Activated CD4-positive, alpha-beta T cell treated with anti-CD3 and anti-CD28 coated beads, Interleukin-2, amount 10 ng/mL, durations not matched to agents 7 days and 5 days (primary cell): Measurements from ENCODE around the gene HACE1. TPM values are rescaled to one million over a fixed set of nuclear protein-coding genes. Genes with fewer than 3 reads are reported as not detected.

ENCODE experiments used
- CTCF ChIA-PET: fragments of 350-600 bp; sonication (Branson Sonifier 250); formaldehyde crosslinking; loops from one replicate; lab custom pipeline; 2021; ENCODE audit warnings: antibody characterized with exemption; lab: Charles Lee
- POLR2A ChIA-PET: fragments of 350-600 bp; sonication (Branson Sonifier 250); formaldehyde crosslinking; loops from one replicate; lab custom pipeline; 2021; ENCODE audit warnings: antibody characterized with exemption; lab: Charles Lee
- DNase-seq: peaks from one replicate; pipeline ENCODE4 v3.0.0-alpha.2; 2020
- H3K27ac Mint-ChIP-seq: one replicate; pipeline ENCODE4 v1.8.0; 2021; ENCODE audit warnings: mild to moderate bottlenecking, moderate library complexity, mixed read lengths
- H3K27me3 Mint-ChIP-seq: one replicate; pipeline ENCODE4 v1.8.0; 2021; ENCODE audit warnings: mixed read lengths
- H3K36me3 Mint-ChIP-seq: one replicate; pipeline ENCODE4 v1.8.0; 2021; ENCODE audit warnings: low read depth, mixed read lengths
- H3K4me1 Mint-ChIP-seq: one replicate; pipeline ENCODE4 v1.8.0; 2021; ENCODE audit warnings: mixed read lengths
- H3K4me3 Mint-ChIP-seq: one replicate; pipeline ENCODE4 v1.8.0; 2021; ENCODE audit warnings: mild to moderate bottlenecking, moderate library complexity, mixed read lengths
- H3K9me3 Mint-ChIP-seq: one replicate; pipeline ENCODE4 v1.8.0; 2021; ENCODE audit warnings: mixed read lengths
- total RNA-seq, 2 experiments: library from RNA; stranded (reverse); gene quantifications; one replicate each; pipeline ENCODE4 v1.2.3, GENCODE V29; 2021

HACE1 gene
- total RNA-seq, 2 experiments from 2014 or later = 11.9 to 13.1 TPM

GRCh38 chr6:104688283-104688969 is 171.3 kb downstream of the HACE1 start:
- Mint-ChIP-seq H3K9me3 (no peaks in the 10 kb centered on the region), H3K27ac (no peak overlapping the region), H3K4me3 (no peak overlapping the region), H3K27me3 (no peaks in the 10 kb centered on the region), H3K4me1 (peaks cover 16% of the 10 kb centered on the region), H3K36me3 (no peaks in the 10 kb centered on the region)
- CTCF ChIA-PET = no interaction called here
- no peak for DNase-seq
- POLR2A ChIA-PET = no interaction called here

GRCh38 chr6:104686550-104687175 is 173.1 kb downstream of the HACE1 start:
- H3K36me3 Mint-ChIP-seq = no peaks in the 10 kb centered on the region
- no peak for DNase-seq
- H3K27ac Mint-ChIP-seq = no peak overlapping the region
- ChIA-PET POLR2A (no interaction called here), CTCF (interaction anchor here (0.6 to 1.2 kb wide), 3 partner anchors 10 to 106 kb away, joined by 3 read pairs; no protein-coding TSS in a partner anchor)
- no peaks in the 10 kb centered on the region for H3K27me3 Mint-ChIP-seq
- peaks cover 22% of the 10 kb centered on the region for H3K4me1 Mint-ChIP-seq
- H3K4me3 Mint-ChIP-seq = no peak overlapping the region
- H3K9me3 Mint-ChIP-seq = no peaks in the 10 kb centered on the region

GRCh38 chr6:104685871-104686549 is 173.7 kb downstream of the HACE1 start:
- Mint-ChIP-seq H3K36me3 (no peaks in the 10 kb centered on the region), H3K9me3 (no peaks in the 10 kb centered on the region), H3K4me1 (peaks cover 22% of the 10 kb centered on the region), H3K27ac (no peak overlapping the region), H3K27me3 (no peaks in the 10 kb centered on the region), H3K4me3 (no peak overlapping the region)
- ChIA-PET CTCF (interaction anchor here (0.6 to 1.2 kb wide), 2 partner anchors 104 to 107 kb away, joined by 3 read pairs; no protein-coding TSS in a partner anchor), POLR2A (no interaction called here)
- DNase-seq = no peak

- Mint-ChIP-seq H3K36me3 (no peaks in the 10 kb centered on the region), H3K27me3 (no peaks in the 10 kb centered on the region), H3K27ac (no peak overlapping the region), H3K4me3 (no peak overlapping the region), H3K4me1 (peaks cover 22% of the 10 kb centered on the region), H3K9me3 (no peaks in the 10 kb centered on the region)
- ChIA-PET CTCF (no interaction called here), POLR2A (no interaction called here)
- no peak for DNase-seq
These were observed 174.8 kb downstream of the HACE1 start for GRCh38 chr6:104684911-104685415.

GRCh38 chr6:104683809-104684208 is 175.9 kb downstream of the HACE1 start:
- H3K36me3 Mint-ChIP-seq = no peaks in the 10 kb centered on the region
- H3K27ac Mint-ChIP-seq = no peak overlapping the region
- H3K4me3 Mint-ChIP-seq = no peak overlapping the region
- H3K27me3 Mint-ChIP-seq = no peaks in the 10 kb centered on the region
- peaks cover 22% of the 10 kb centered on the region for H3K4me1 Mint-ChIP-seq
- H3K9me3 Mint-ChIP-seq = no peaks in the 10 kb centered on the region
- ChIA-PET POLR2A (no interaction called here), CTCF (interaction anchor here (0.7 kb wide), 1 partner anchor 29 kb away, joined by 3 read pairs; no protein-coding TSS in a partner anchor)
- no peak for DNase-seq

- H3K4me3 Mint-ChIP-seq = no peak overlapping the region
- ChIA-PET CTCF (interaction anchor here (0.7 to 1.5 kb wide), 2 partner anchors 19 to 30 kb away, joined by 3 read pairs; no protein-coding TSS in a partner anchor), POLR2A (no interaction called here)
- H3K9me3 Mint-ChIP-seq = no peaks in the 10 kb centered on the region
- DNase-seq = peak; percentile 74
- peak overlapping the region; percentile 65 for H3K27ac Mint-ChIP-seq
- peaks cover 18% of the 10 kb centered on the region for H3K4me1 Mint-ChIP-seq
- H3K27me3 Mint-ChIP-seq = no peaks in the 10 kb centered on the region
- no peaks in the 10 kb centered on the region for H3K36me3 Mint-ChIP-seq
These were observed 176.7 kb downstream of the HACE1 start for GRCh38 chr6:104682722-104683643.

- CTCF ChIA-PET = no interaction called here
- H3K9me3 Mint-ChIP-seq = no peaks in the 10 kb centered on the region
- H3K36me3 Mint-ChIP-seq = peaks cover 2% of the 10 kb centered on the region
- H3K27ac Mint-ChIP-seq = no peak overlapping the region
- H3K4me3 Mint-ChIP-seq = no peak overlapping the region
- POLR2A ChIA-PET = no interaction called here
- DNase-seq = no peak
- no peaks in the 10 kb centered on the region for H3K27me3 Mint-ChIP-seq
- H3K4me1 Mint-ChIP-seq = peaks cover 17% of the 10 kb centered on the region
These were observed 179.2 kb downstream of the HACE1 start for GRCh38 chr6:104680539-104680938.

- peaks cover 4% of the 10 kb centered on the region for H3K36me3 Mint-ChIP-seq
- no peak overlapping the region for H3K4me3 Mint-ChIP-seq
- POLR2A ChIA-PET = no interaction called here
- H3K27ac Mint-ChIP-seq = no peak overlapping the region
- peaks cover 17% of the 10 kb centered on the region for H3K4me1 Mint-ChIP-seq
- no peak for DNase-seq
- no peaks in the 10 kb centered on the region for H3K27me3 Mint-ChIP-seq
- CTCF ChIA-PET = no interaction called here
- no peaks in the 10 kb centered on the region for H3K9me3 Mint-ChIP-seq
These were observed 179.7 kb downstream of the HACE1 start for GRCh38 chr6:104679971-104680370.

Other genes with a start within 250 kb of the HACE1 start
- not detected for gene LIN28B, start 97.2 kb upstream of the HACE1 start, total RNA-seq